Loucy (cell line): ENCODE results near the gene C2orf92.

Source experiments
- H2AFZ ChIP-seq: fragments of 200-600 bp; sonication (generic); 2 replicates; pipeline ENCODE4 v1.6.0; 2016; ENCODE audit warnings: antibody characterized with exemption, mild to moderate bottlenecking, low read length, moderate library complexity
- H3F3A ChIP-seq: fragments of 200-600 bp; 2 replicates; pipeline ENCODE4 v1.6.0; 2016; ENCODE audit warnings: antibody characterized with exemption, low read depth, mild to moderate bottlenecking
- H3K27me3 ChIP-seq: fragments of 200-600 bp; sonication (generic); 2 replicates; pipeline ENCODE4 v1.6.1; 2014; ENCODE audit warnings: low read length, mild to moderate bottlenecking; ENCODE audit not compliant: insufficient read depth, poor library complexity, severe bottlenecking
- H3K36me3 ChIP-seq: fragments of 200-600 bp; sonication (generic); 2 replicates; pipeline ENCODE4 v1.6.1; 2016; ENCODE audit warnings: low read length; ENCODE audit not compliant: insufficient read depth
- H3K4me1 ChIP-seq: fragments of 200-600 bp; sonication (generic); 2 replicates; pipeline ENCODE4 v1.5.1; 2014; ENCODE audit warnings: low read length, mild to moderate bottlenecking; ENCODE audit not compliant: insufficient read depth, poor library complexity, severe bottlenecking
- H3K4me2 ChIP-seq: fragments of 200-600 bp; sonication (generic); 2 replicates; pipeline ENCODE4 v1.6.0; 2014; ENCODE audit warnings: antibody characterized with exemption, low read length, low read depth, mild to moderate bottlenecking; ENCODE audit not compliant: poor library complexity, severe bottlenecking
- H3K4me3 ChIP-seq: fragments of 200-600 bp; sonication (generic); 2 replicates; pipeline ENCODE4 v1.5.1; 2014; ENCODE audit warnings: low read length, mild to moderate bottlenecking, mixed read lengths; ENCODE audit not compliant: poor library complexity, severe bottlenecking
- H3K79me2 ChIP-seq: fragments of 200-600 bp; sonication (generic); 2 replicates; pipeline ENCODE4 v1.6.1; 2014; ENCODE audit warnings: low read length; ENCODE audit not compliant: insufficient read depth
- H3K9ac ChIP-seq: fragments of 200-600 bp; sonication (generic); 2 replicates; pipeline ENCODE4 v1.6.0; 2014; ENCODE audit warnings: mild to moderate bottlenecking, low read depth, low read length, moderate library complexity; ENCODE audit not compliant: poor library complexity, severe bottlenecking
- H3K9me2 ChIP-seq: fragments of 200-600 bp; sonication (generic); replicated peaks from 2 replicates; pipeline ENCODE4 v1.6.1; 2016; ENCODE audit warnings: low read depth, low read length, mixed read lengths
- H3K9me3 ChIP-seq: fragments of 200-600 bp; sonication (generic); 2 replicates; pipeline ENCODE4 v1.6.1; 2014; ENCODE audit warnings: mild to moderate bottlenecking, antibody characterized with exemption, low read length, low read depth; ENCODE audit not compliant: insufficient read depth
- H4K20me1 ChIP-seq: fragments of 200-600 bp; sonication (generic); 2 replicates; pipeline ENCODE4 v1.6.0; 2014; ENCODE audit warnings: antibody characterized with exemption, low read length, mild to moderate bottlenecking; ENCODE audit not compliant: insufficient read depth, poor library complexity, severe bottlenecking
- EZH2phosphoT487 ChIP-seq: fragments of 200-600 bp; IDR thresholded peaks from 2 replicates; pipeline ENCODE4 v1.6.1; 2018; ENCODE audit warnings: antibody characterized with exemption, mild to moderate bottlenecking, moderate library complexity, borderline replicate concordance
- TF ChIP-seq, protein P1 (sequence below): fragments of 200-600 bp; sonication (generic); conservative IDR thresholded peaks from 2 replicates; pipeline ENCODE4 v1.5.1; 2014; ENCODE audit warnings: mild to moderate bottlenecking, antibody characterized with exemption, low read length

Gene C2orf92

DNA sequence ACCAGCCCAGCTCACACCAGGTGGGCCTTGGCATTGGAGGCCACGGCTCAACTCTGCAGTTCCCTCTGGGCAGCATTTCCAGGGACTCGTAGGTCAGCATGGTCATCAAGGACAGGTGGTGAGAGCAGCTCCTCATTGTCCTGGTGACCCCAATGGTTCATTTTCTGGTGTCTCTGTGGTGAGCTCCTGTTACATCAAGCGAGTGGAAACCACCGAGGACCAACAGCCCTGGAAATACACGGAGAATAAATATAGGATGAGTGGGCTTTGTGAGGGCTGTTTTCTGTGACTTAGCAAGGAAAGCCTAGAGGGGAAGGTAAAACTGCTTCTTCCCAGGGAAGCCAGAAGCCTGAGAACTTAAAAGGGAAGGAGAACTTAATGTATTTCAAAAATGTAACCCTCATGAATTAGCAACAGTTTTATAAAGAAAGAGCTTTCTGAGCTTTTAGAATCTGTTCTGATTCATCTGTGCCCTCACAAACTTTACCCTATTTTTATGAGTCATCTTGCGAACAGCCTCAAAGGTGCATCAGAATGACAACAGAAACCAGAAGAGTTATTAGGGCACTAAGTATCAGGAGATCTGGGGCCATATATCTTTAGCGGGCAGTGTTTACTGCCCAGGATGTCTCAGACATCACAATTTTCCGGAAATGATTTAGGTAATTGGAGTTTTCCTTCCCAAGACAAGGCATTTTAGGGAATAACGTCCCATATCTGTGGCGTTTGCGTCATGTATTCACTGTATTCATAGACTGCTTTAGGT is 18.7 kb downstream of the C2orf92 start:
- Histone ChIP-seq H2AFZ (no peak overlapping the region), H3K9me2 (no peaks in the 10 kb centered on the region), H3K9ac (no peak overlapping the region), H3K4me1 (no peaks in the 10 kb centered on the region), H3K4me3 (no peak overlapping the region), H3K36me3 (no peaks in the 10 kb centered on the region), H3K4me2 (no peak overlapping the region), H3F3A (no peaks in the 10 kb centered on the region), H3K79me2 (no peaks in the 10 kb centered on the region), H3K27me3 (no peaks in the 10 kb centered on the region), H4K20me1 (no peaks in the 10 kb centered on the region), H3K9me3 (no peaks in the 10 kb centered on the region)
- TF ChIP-seq, protein P1, sequence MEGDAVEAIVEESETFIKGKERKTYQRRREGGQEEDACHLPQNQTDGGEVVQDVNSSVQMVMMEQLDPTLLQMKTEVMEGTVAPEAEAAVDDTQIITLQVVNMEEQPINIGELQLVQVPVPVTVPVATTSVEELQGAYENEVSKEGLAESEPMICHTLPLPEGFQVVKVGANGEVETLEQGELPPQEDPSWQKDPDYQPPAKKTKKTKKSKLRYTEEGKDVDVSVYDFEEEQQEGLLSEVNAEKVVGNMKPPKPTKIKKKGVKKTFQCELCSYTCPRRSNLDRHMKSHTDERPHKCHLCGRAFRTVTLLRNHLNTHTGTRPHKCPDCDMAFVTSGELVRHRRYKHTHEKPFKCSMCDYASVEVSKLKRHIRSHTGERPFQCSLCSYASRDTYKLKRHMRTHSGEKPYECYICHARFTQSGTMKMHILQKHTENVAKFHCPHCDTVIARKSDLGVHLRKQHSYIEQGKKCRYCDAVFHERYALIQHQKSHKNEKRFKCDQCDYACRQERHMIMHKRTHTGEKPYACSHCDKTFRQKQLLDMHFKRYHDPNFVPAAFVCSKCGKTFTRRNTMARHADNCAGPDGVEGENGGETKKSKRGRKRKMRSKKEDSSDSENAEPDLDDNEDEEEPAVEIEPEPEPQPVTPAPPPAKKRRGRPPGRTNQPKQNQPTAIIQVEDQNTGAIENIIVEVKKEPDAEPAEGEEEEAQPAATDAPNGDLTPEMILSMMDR: no peak
- TF ChIP-seq EZH2phosphoT487: no peak

DNA sequence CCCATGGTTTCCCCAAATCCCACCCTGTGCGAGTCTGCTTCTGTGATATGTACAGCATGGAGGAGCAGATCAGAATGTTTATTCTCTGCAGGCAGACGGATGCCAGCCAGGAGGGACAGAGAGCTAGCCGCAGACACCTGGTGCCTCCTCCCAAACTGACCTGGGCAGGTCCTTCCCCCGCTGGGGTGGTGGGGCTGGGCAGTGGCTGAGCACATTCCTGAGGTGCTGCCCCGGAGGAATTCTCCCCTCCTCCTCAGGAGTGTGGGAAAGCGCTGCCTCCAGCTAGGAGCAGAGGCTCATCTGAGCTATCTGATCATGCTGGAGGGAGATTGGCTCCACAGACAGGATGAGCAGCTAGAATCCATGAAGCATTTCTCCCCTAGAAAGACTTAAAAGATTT is 21.7 kb downstream of the C2orf92 start:
- no peak overlapping the region for H3K4me3 ChIP-seq
- no peaks in the 10 kb centered on the region for H4K20me1 ChIP-seq
- H2AFZ ChIP-seq: no peak overlapping the region
- no peaks in the 10 kb centered on the region for H3K4me1 ChIP-seq
- no peaks in the 10 kb centered on the region for H3K36me3 ChIP-seq
- no peaks in the 10 kb centered on the region for H3F3A ChIP-seq
- H3K79me2 ChIP-seq: no peaks in the 10 kb centered on the region
- TF ChIP-seq, protein P1: no peak
- no peak for TF ChIP-seq EZH2phosphoT487
- no peaks in the 10 kb centered on the region for H3K9me2 ChIP-seq
- no peaks in the 10 kb centered on the region for H3K9me3 ChIP-seq
- H3K4me2 ChIP-seq: no peak overlapping the region
- no peak overlapping the region for H3K9ac ChIP-seq
- no peaks in the 10 kb centered on the region for H3K27me3 ChIP-seq

DNA sequence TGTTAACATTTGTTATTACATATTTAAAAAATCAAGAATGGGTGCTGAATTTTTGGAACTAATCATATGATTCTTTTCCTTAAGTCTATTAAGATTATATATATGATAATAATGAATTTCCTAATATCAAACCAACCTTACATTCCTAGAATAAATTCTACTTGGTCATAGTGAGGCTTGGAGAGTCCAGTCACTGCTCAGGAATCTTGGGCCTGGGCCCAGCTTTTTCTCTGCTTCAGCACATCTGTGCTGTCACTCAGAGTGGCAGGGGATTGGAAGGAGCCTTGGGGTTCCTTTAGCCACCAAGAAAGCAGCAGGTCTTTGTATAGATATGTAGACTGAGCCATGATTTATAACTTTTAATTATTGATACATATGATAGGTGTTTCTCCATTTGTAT is 24.0 kb downstream of the C2orf92 start:
- Histone ChIP-seq H3K9ac (no peak overlapping the region), H3K4me3 (no peak overlapping the region), H3K4me1 (peaks cover 5% of the 10 kb centered on the region), H3K36me3 (no peaks in the 10 kb centered on the region), H2AFZ (no peak overlapping the region), H4K20me1 (no peaks in the 10 kb centered on the region), H3K4me2 (no peak overlapping the region), H3K27me3 (no peaks in the 10 kb centered on the region), H3K79me2 (no peaks in the 10 kb centered on the region), H3K9me3 (no peaks in the 10 kb centered on the region), H3K9me2 (no peaks in the 10 kb centered on the region), H3F3A (no peaks in the 10 kb centered on the region)
- TF ChIP-seq, protein P1: no peak
- no peak for TF ChIP-seq EZH2phosphoT487
